GM12878 (cell line): ENCODE data around the gene COQ10B. TPM values are rescaled to one million over a fixed set of nuclear protein-coding genes. Genes with fewer than 3 reads are reported as not detected.

Experiments
- ATF3 ChIP-seq: IDR thresholded peaks from 2 replicates; pipeline ENCODE4 v1.6.1; 2011; ENCODE audit warnings: low read depth, mild to moderate bottlenecking, low read length, moderate library complexity, borderline replicate concordance; ENCODE audit errors: extremely low read depth
- BCL3 ChIP-seq: IDR thresholded peaks from 2 replicates; pipeline ENCODE4 v1.6.1; 2011; ENCODE audit warnings: borderline replicate concordance, low read depth, mild to moderate bottlenecking, moderate library complexity, low read length; ENCODE audit not compliant: insufficient read depth, poor library complexity, severe bottlenecking
- BRCA1 ChIP-seq: IDR thresholded peaks from 2 replicates; pipeline ENCODE4 v1.6.1; 2011; ENCODE audit warnings: low read depth, low read length, improper control_type of control experiment
- CUX1 ChIP-seq: IDR thresholded peaks from 2 replicates; pipeline ENCODE4 v1.6.1; 2012; ENCODE audit warnings: improper control_type of control experiment, low read depth, low read length; ENCODE audit not compliant: insufficient replicate concordance
- E2F4 ChIP-seq: IDR thresholded peaks from 2 replicates; pipeline ENCODE4 v1.6.1; 2012; ENCODE audit warnings: low read depth, low read length, improper control_type of control experiment
- GABPA ChIP-seq: IDR thresholded peaks from 2 replicates; pipeline ENCODE4 v1.6.1; 2014; ENCODE audit warnings: antibody characterized with exemption, low read depth, mild to moderate bottlenecking, inconsistent platforms
- HDAC2 ChIP-seq: fragments of 200-600 bp; sonication (generic); IDR thresholded peaks from 2 replicates; pipeline ENCODE4 v1.6.1; 2017
- IRF5 ChIP-seq: fragments of 450-650 bp; IDR thresholded peaks from 2 replicates; pipeline ENCODE4 v1.6.1; 2017; ENCODE audit warnings: borderline replicate concordance
- MAX ChIP-seq: IDR thresholded peaks from 2 replicates; pipeline ENCODE4 v1.6.1; 2012; ENCODE audit warnings: low read depth, low read length, improper control_type of control experiment
- NR2F1 ChIP-seq: fragments of 450-650 bp; conservative IDR thresholded peaks from 2 replicates; pipeline ENCODE4 v1.6.1; 2017; ENCODE audit warnings: mild to moderate bottlenecking
- SIX5 ChIP-seq: IDR thresholded peaks from 2 replicates; pipeline ENCODE4 v1.6.1; 2011; ENCODE audit warnings: mild to moderate bottlenecking, low read depth, low read length, moderate library complexity; ENCODE audit not compliant: severe bottlenecking
- SKIL ChIP-seq: fragments of 450-650 bp; IDR thresholded peaks from 2 replicates; pipeline ENCODE4 v1.6.1; 2017; ENCODE audit warnings: mild to moderate bottlenecking, low read depth, inconsistent platforms; ENCODE audit not compliant: poor library complexity, severe bottlenecking
- SMARCA5 ChIP-seq: fragments of 450-650 bp; IDR thresholded peaks from 2 replicates; pipeline ENCODE4 v1.6.1; 2017; ENCODE audit warnings: mild to moderate bottlenecking
- TARDBP ChIP-seq: IDR thresholded peaks from 2 replicates; pipeline ENCODE4 v1.6.1; 2016; ENCODE audit warnings: borderline replicate concordance
- YBX1 ChIP-seq: fragments of 450-650 bp; IDR thresholded peaks from 2 replicates; pipeline ENCODE4 v1.6.1; 2016; ENCODE audit warnings: antibody characterized with exemption
- ZNF24 ChIP-seq: fragments of 450-650 bp; IDR thresholded peaks from 2 replicates; pipeline ENCODE4 v1.6.1; 2017; ENCODE audit warnings: antibody characterized with exemption, mild to moderate bottlenecking
- ZSCAN29 ChIP-seq: fragments of 450-650 bp; IDR thresholded peaks from 2 replicates; pipeline ENCODE4 v1.6.1; 2017; ENCODE audit warnings: mild to moderate bottlenecking, moderate library complexity
- polyA plus RNA-seq, 11 experiments: library from polyadenylated mRNA; depleted of rRNA in 4 of 11; unstranded in 6 of 11; stranded (reverse) in 5 of 11; fragments of >200 nt; fragmentation: Nextera tagmentation in 4 of 11; fragmentation: Illumina TruSeq in 1 of 11; extraction: Ambion mirVana in 4 of 11; extraction: Trizol in 1 of 11; gene quantifications; 1 replicate in 1 of 11; 2 replicates in 10 of 11; pipeline versions ENCODE4 v1.2.1 to v1.2.3, GENCODE V29; 2011 to 2016; ENCODE audit warnings: inconsistent platforms in 2 of 11, missing spikeins in 2 of 11, low read depth in 1 of 11
- total RNA-seq, 4 experiments: library from RNA; depleted of rRNA in 3 of 4; stranded (reverse); fragments of >200 nt in 3 of 4; fragmentation: Illumina TruSeq in 1 of 4; extraction: Trizol in 1 of 4; gene quantifications; 2 replicates each; pipeline versions ENCODE4 v1.2.1 to v1.2.3, GENCODE V29; 2013 to 2021

Gene COQ10B
- total and polyA plus RNA-seq, 10 of the 15 experiments (the other 5 are each of a cell fraction or from before 2014, with no cell fraction given): 3.6 to 23.2 (median 13.2) TPM

GRCh38 chr2:197453123-197453913, at the start of gene COQ10B (continued):
- no peak for TF ChIP-seq SIX5
- no peak for TF ChIP-seq ZNF24
- TF ChIP-seq CUX1: no peak
- no peak for TF ChIP-seq BRCA1
- no peak for TF ChIP-seq IRF5
- TF ChIP-seq HDAC2: no peak
- TF ChIP-seq GABPA: peak; percentile 85
- no peak for TF ChIP-seq NR2F1
- no peak for TF ChIP-seq ATF3
- TF ChIP-seq TARDBP: no peak
- no peak; the same call in 1 of the 2 replicates for TF ChIP-seq E2F4
- TF ChIP-seq YBX1: no peak
- peak; percentile 41; the same call in 1 of the 2 replicates for TF ChIP-seq SMARCA5
- TF ChIP-seq SKIL: no peak
- TF ChIP-seq MAX: peak; percentile 82
- no peak for TF ChIP-seq ZSCAN29
- TF ChIP-seq BCL3: no peak
